ENCODE data around the gene DPEP1.
A peak's percentile ranks its signal among the peaks of the same experiment; 100 is the strongest.
"Not testable (repeated sequence)": the region's sequence is repeated elsewhere in the genome, so short reads cannot be mapped to it uniquely, and the experiment has no call there.

The DPEP1 gene

GRCh38 chr16:89577055-89577759 is 36.2 kb upstream of the DPEP1 start:
- DNase-seq (ENCODE audit: low read depth) = no peak

- DNase-seq (ENCODE audit: low read depth) = no peak
These were observed 34.1 kb upstream of the DPEP1 start for GRCh38 chr16:89579351-89579750.

GRCh38 chr16:89581045-89581695 is 32.3 kb upstream of the DPEP1 start:
- DNase-seq (ENCODE audit: low read depth) = peak; percentile 94

- DNase-seq (ENCODE audit: low read depth) = no peak
These were observed 31.4 kb upstream of the DPEP1 start for GRCh38 chr16:89581861-89582563.

- DNase-seq (ENCODE audit: low read depth) = no peak
These were observed 30.7 kb upstream of the DPEP1 start for GRCh38 chr16:89582614-89583196.

- no peak for DNase-seq (ENCODE audit: low read depth)
These were observed 30.1 kb upstream of the DPEP1 start for GRCh38 chr16:89583197-89583894.

GRCh38 chr16:89583895-89584644 is 29.4 kb upstream of the DPEP1 start:
- no peak for DNase-seq (ENCODE audit: low read depth)

- DNase-seq (ENCODE audit: low read depth) = no peak
These were observed 28.5 kb upstream of the DPEP1 start for GRCh38 chr16:89584768-89585549.

GRCh38 chr16:89586218-89586617 is 27.2 kb upstream of the DPEP1 start:
- DNase-seq (ENCODE audit: low read depth) = no peak

- no peak for DNase-seq (ENCODE audit: low read depth)
These were observed 26.6 kb upstream of the DPEP1 start for GRCh38 chr16:89586853-89587252.

- DNase-seq (ENCODE audit: low read depth) = not testable (repeated sequence)
These were observed 25.8 kb upstream of the DPEP1 start for GRCh38 chr16:89587676-89588075.

- no peak for DNase-seq (ENCODE audit: low read depth)
These were observed 24.9 kb upstream of the DPEP1 start for GRCh38 chr16:89588413-89589109.

GRCh38 chr16:89589241-89589926 is 24.1 kb upstream of the DPEP1 start:
- DNase-seq (ENCODE audit: low read depth) = no peak

GRCh38 chr16:89593841-89594240 is 19.6 kb upstream of the DPEP1 start:
- no peak for DNase-seq (ENCODE audit: low read depth)

GRCh38 chr16:89595330-89596060 is 17.9 kb upstream of the DPEP1 start:
- no peak for DNase-seq (ENCODE audit: low read depth)

GRCh38 chr16:89596061-89596689 is 17.3 kb upstream of the DPEP1 start:
- no peak for DNase-seq (ENCODE audit: low read depth)

- DNase-seq (ENCODE audit: low read depth) = no peak
These were observed 16.3 kb upstream of the DPEP1 start for GRCh38 chr16:89596957-89597649.

GRCh38 chr16:89598199-89598598 is 15.2 kb upstream of the DPEP1 start:
- no peak for DNase-seq (ENCODE audit: low read depth)
